GM13977 (cell line): Measurements from ENCODE around the gene PLA2R1.
A peak's percentile ranks its signal among the peaks of the same experiment; 100 is the strongest.

Experiments
- DNase-seq: peaks from one replicate; pipeline ENCODE4 v3.0.0; 2012; ENCODE audit warnings: low spot score
- CTCF ChIP-seq: IDR thresholded peaks from 2 replicates; pipeline ENCODE4 v1.5.1; 2012; ENCODE audit warnings: mild to moderate bottlenecking, control low read depth; ENCODE audit not compliant: insufficient read depth; ENCODE audit errors: extremely low read depth, missing control alignments
- in situ Hi-C: fragments of 300-500 bp; cut with MboI; formaldehyde crosslinking; loops from one replicate; pipeline ENCODE4 v1.12.0; 2022; ENCODE audit warnings: low sequenced_read_pairs, low pct_unique_long_range_greater_than_20kb, mixed read lengths, inconsistent platforms; ENCODE audit not compliant: unreplicated experiment

The PLA2R1 gene

GRCh38 chr2:159953136-159953823, 109.1 kb downstream of the PLA2R1 start:
- TF ChIP-seq CTCF, result no peak
- DNase-seq, result no peak
- in situ Hi-C loops, result loop anchor here (25.0 kb wide), 1 partner anchor 1041 kb away; no protein-coding TSS in a partner anchor

GRCh38 chr2:159946326-159946999, 116.0 kb downstream of the PLA2R1 start:
- in situ Hi-C loops, result no loop called here
- no peak for TF ChIP-seq CTCF
- DNase-seq, result no peak

- no peak for TF ChIP-seq CTCF
- in situ Hi-C loops, result no loop called here
- no peak for DNase-seq
Observed at GRCh38 chr2:159944874-159945273, 117.5 kb downstream of the PLA2R1 start.

- TF ChIP-seq CTCF, result no peak
- in situ Hi-C loops, result no loop called here
- no peak for DNase-seq
Observed at GRCh38 chr2:159942146-159942545, 120.3 kb downstream of the PLA2R1 start.

- DNase-seq, result no peak
- TF ChIP-seq CTCF, result no peak
- in situ Hi-C loops, result no loop called here
Observed at GRCh38 chr2:159941729-159942128, 120.7 kb downstream of the PLA2R1 start.

- peak; percentile 77 for TF ChIP-seq CTCF
- in situ Hi-C loops, result no loop called here
- peak; percentile 45 for DNase-seq
Observed at GRCh38 chr2:159939946-159940345, 122.5 kb downstream of the PLA2R1 start.
